ENCODE measurements around the gene GLRA3.
"Not testable (repeated sequence)": the region's sequence is repeated elsewhere in the genome, so short reads cannot be mapped to it uniquely, and the experiment has no call there.

GLRA3 gene

GRCh38 chr4:174828845-174829701, at the start of gene GLRA3:
Gene GLRA3 (minus strand): TSS chr4:174829247. CDS start chr4:174828811, 436 bp downstream.
- peak; percentile 7 for DNase-seq

DNA sequence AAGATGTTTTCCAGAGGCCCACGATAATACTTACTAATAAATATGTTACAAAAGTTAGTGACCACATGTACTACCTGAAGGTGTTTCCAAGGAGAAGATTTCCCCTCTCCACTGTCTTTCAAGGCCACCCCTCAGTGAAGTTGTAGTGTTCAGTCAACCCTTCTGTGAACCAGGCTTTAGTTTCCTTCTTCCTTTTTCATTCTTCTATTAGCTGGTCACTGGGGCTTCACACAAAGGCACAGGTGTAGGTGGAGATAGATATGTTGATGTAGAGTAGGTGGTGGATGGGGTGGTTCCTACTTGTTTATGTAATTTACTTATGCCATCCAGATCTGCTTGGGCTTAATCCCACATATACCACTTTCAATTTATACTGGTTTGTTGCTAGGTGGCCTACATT, 45.9 kb upstream of the GLRA3 start:
- DNase-seq: no peak

GRCh38 chr4:174873931-174874330, 44.9 kb upstream of the GLRA3 start:
- no peak for DNase-seq

- not testable (repeated sequence) for DNase-seq
Observed at GRCh38 chr4:174873146-174873545, 44.1 kb upstream of the GLRA3 start.

DNA sequence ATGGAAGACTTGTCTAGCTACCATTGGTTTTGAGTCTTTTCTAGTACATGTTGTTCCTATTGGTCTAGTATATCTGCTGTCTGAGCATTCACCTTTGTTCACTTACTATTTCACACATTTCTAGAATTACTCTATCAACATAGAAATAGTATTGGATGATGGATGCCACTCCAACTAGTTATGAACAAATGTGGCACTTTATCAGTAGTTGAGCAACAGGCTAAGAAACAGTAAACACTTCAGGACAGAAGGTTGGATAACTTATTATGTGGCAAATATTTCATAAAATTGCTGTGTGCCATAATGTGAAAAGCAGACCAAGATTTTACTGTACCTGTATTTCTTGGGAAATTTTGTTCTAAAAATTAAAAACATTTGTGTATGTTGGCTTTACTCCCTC, 42.4 kb upstream of the GLRA3 start:
- DNase-seq: no peak

DNA sequence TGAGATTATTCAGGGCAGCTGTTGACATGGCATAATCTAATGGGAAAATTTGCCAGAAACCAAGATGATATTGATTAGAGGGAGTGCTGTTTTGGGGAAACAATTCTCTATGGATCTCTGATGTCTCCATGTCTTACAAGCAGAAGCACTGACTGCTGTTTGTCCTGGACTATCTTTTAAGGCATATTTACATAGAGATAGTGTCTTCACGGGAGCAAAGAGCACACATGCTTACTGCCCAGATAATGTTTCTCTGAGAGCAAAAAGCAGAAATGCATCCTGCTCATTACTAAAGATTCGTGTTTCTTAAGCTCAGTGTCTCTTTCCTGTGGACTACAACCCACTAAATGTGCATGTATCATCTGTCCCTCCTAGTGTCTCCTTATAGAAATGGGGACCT, 41.3 kb upstream of the GLRA3 start:
- no peak for DNase-seq

DNA sequence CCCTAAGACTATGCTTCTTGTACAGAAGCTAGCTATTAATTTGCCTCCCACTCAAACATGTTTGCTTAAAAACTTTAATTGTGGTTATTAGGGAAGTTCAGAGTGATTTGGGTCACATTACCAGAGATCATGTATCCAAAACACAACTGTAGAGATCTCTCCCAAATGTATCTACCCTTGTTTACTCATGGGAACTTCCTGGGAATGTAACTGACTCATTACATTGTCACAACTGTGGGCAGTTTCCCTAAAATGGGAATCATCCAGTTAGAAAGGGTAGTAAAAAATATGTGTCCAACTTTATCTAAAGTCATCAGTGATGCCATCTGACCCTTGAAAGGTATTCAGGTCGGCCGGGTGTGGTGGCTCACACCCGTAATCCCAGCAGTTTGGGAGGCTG, 40.3 kb upstream of the GLRA3 start:
- no peak for DNase-seq

DNA sequence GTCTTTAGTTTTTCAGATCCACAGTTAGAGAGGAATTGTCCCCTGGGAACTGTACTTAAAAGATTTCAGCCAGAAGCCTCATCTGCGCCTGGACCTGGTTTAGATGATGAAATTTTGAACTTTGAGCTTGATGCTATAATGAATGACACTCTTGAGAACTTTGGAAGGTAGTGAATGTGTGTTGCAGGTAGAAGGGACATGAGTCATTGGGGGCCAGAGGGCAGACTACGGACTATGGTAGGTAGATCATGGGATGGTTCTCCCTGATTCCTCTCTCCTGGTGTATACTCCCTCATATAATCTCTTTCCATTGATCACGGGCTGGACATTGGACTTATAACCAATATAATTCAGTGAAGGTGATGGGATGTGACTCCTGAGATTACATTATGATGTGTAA, 38.9 kb upstream of the GLRA3 start:
- no peak for DNase-seq

- no peak for DNase-seq
Observed at GRCh38 chr4:174865418-174865985, 36.5 kb upstream of the GLRA3 start.

DNA sequence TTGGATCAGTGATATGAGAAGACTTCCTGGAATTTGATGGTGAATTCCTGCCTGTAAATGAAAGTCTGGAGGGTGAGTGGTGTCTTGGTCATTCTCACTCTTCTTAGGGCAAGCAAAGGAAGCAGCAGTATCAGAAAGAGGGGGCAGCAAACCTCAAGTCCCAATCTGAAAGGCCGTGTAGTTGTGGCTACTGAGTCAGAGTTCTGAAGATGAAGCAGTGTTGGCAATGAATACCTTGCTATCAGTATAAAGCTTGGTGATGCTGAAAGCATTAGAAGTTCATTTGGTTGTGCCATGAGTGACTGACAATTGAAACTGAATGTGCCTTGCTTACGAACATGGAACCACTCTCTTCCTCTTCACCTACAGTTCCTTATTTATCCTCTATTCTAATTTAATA, 35.0 kb upstream of the GLRA3 start:
- no peak for DNase-seq

GRCh38 chr4:174860588-174860987, 31.5 kb upstream of the GLRA3 start:
- no peak for DNase-seq

DNA sequence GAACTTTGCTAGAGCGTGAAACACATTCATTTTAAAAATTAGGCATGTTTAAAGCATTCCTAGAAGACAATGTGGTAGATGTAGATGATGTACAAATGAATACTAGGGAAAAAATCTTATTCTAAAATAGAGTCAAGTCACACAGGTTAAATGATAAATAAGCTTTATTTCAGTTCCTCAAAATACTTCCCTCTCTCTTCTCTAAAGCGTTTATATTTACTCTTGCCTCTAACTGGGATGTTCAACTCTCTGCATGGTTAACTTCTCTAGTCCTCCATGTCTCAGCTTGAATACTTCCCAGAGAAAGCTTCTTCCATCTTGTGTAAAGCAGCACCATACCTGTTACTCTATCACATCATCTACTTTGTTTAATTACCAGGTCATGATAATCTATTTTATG, 30.9 kb upstream of the GLRA3 start:
- no peak for DNase-seq

DNA sequence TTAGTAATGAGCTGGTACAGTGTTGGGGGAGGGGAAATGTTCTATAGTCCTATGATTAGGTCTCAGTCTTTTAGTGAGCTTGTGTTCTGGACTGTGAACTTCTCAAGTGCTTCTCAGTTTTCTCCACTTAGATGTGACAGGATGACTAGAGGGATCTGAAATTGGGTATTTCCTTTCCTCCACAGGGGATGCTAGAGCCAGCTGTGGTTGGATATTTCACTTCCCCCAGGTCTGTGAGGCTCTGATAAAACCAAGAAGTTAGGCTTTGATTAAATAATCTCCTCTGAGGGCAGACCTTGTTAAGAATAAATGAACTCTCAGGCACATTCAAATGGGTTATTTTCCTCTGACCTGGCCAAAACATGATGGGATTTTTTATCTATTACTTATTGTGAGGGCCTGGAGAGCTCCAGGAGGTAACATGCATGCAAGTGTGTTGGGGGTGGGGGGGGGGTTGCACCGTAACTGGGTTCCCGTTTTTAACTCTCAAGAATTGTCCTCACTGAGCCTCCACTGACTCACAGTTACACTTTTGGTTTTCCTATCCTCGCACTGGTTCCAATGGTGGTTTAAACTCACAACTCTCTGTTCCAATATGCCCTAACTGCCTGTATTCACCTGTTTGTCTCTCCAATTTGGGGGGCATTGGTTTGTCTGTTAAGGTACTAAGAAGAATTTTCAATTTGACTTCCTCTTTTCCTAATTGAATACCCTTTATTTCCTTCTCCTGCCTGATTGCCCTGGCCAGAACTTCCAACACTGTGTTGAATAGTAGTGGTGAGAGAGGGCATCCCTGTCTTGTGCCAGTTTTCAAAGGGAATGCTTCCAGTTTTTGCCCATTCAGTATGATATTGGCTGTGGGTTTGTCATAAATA, 28.1 kb upstream of the GLRA3 start:
- DNase-seq: no peak

DNA sequence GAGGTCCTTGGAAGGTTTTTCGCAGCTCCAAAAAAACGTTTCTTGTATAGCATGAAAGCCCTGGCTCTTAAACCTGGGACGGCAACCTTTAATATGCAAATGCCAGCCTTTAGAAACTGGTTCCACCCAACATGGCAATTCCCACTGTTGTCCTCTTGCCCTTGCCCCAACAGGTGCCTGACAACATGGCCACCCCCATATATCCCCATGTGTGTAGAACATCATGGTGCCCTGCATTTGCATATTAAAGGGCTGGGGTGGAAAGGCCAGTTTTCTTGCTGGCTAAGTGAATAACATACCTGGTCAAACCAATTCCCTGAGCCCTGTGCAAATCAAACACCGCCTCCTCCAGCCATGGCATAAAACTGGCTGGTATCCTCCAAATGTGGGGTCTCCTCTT, 26.0 kb upstream of the GLRA3 start:
- DNase-seq: no peak

DNA sequence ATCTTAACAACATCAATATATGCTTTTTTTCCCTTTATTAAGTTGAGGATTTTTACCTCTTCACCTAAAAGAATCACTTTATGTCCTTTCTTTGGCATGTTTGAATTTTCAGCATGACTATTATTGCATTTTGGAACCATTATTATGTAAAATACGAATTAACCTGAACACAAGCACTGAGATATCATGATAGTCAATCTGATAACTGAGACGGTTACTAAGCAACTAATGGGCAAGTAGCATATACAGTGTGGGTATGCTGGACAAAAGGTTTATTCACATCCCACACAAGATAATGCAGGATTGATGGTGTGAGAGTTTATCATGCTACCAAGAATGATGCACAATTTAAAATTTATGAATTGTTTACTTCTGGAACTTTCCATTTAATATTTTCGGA, 24.6 kb upstream of the GLRA3 start:
- DNase-seq: no peak

GRCh38 chr4:174848596-174848995, 19.5 kb upstream of the GLRA3 start:
- DNase-seq: no peak

DNA sequence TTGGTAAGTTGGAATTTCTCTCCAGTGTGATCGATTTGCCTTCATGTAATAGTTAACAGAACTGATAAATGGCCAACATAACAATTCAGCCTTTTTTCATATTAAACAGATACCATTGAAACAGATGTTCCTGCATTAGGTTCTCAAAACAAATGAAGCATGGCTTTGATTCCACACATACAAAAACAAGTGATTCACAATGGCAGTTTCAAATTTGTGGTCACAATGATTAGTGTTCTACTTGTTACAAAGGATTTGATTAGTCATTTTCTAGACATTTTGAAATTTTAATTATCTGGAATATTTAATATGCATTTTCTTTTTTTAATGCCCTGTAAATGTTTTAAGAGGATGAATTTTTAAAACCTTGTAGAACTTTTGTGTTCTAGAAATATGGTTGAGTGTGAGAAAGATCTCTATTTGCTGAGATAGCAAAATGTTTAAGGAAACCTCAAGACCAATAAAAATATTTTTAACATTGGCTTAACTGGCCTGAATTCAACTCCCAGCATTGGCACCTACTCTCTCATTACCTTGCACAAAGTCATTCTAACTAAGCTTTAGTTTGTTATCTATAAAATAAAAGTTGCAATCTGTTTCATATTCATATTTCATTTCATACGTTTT, 18.9 kb upstream of the GLRA3 start:
- DNase-seq: no peak

- no peak for DNase-seq
Observed at GRCh38 chr4:174835536-174835935, 6.5 kb upstream of the GLRA3 start.

GRCh38 chr4:174834477-174834876, 5.4 kb upstream of the GLRA3 start:
- DNase-seq: no peak

DNA sequence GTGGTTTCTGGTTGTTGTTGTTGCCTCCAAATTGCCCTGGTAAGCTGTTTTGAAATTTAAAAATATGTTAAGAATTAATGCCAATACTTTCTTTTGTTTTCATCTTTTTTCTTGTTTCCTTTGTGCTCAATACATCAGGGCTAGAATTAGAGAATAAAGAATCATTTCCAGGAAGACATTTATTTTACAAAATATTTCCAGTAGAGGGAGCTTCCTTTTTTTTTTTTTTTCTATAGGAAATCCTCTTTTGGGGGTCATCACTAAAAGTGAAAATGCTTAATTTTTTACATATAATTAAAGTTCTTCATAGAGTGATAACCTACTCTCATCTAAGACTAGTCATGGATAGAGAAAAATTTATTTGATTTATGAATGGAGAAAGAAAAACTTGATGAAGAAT, 2.4 kb downstream of the GLRA3 start:
- DNase-seq: no peak

DNA sequence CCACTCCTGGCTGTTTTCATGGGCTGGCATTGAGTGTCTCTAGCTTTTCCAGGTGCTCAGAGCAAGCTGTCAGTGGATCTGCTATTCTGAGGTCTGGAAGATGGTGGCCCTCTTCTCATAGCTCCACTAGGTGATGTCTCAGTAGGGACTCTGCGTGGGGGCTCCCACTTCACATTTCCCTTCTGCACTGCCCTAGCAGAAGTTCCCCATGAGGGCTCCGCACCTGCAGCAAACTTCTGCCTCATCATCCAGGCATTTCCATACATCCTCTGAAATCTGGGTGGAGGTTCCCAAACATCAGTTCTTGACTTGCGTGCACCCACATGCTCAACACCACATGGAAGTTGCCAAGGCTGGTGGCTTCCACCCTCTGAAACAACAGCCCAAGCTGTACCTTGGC, 13.8 kb downstream of the GLRA3 start:
- DNase-seq: no peak

DNA sequence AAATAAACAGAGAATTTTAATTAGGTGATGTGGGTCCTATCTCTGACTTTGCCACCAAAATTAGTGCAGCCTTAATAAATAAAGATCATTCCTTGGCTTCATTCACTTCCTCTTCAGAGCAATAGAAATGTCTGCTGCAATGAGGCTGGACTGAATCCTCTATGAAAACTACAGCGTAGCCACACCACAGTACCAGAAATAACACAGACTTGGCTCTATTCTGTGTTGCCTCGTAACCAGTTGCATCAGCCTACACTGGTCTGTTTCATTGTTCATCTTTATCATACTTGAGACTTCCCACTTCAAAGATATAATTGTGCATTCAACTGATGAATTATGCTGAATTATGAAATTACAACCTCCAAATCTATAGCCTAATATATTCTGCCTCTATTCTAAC, 15.8 kb downstream of the GLRA3 start:
- DNase-seq: no peak

DNA sequence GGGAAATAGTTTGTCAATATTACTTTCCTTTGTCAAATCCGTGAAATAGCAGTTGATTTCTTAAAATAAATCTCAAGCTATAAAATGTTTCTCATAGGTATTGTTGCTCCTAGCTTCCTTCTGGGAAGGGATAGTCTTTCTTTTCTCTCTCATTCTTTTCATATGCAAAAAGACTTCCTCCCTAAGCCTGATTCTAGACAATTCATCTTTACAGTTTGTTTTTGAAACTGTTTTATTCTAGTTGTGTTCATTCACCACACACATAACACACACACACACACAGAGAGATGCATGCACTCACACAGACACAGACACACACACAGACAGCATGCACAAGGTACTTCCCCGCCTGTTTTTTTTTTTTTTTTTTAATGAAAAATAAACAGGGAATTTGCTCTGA, 18.2 kb downstream of the GLRA3 start:
- no peak for DNase-seq

All from NCI-H2107 (cell line).